GM23338 (cell line): ENCODE data around the gene NOTCH1. TPM values are rescaled to one million over a fixed set of nuclear protein-coding genes. Genes with fewer than 3 reads are reported as not detected.

Source experiments
- ATAC-seq: fragments of 200-7000 bp; cut with Tn5 transposase; 3 replicates; pipeline ENCODE4 v1.9.1; 2020
- DNase-seq: peaks from one replicate; pipeline ENCODE4 v3.0.0-alpha.2; 2015; ENCODE audit warnings: low spot score
- H2AFZ ChIP-seq: fragments of 200-600 bp; sonication (generic); 2 replicates; pipeline ENCODE4 v1.8.0; 2016; ENCODE audit warnings: antibody characterized with exemption, mild to moderate bottlenecking, moderate library complexity
- H3F3A ChIP-seq: fragments of 200-600 bp; sonication (generic); replicated peaks from 2 replicates; pipeline ENCODE4 v1.8.0; 2017; ENCODE audit warnings: antibody characterized with exemption, mixed run types, low read depth
- H3K27ac ChIP-seq: fragments of 200-600 bp; sonication (generic); 2 replicates; pipeline ENCODE4 v1.6.1; 2016; ENCODE audit warnings: low read depth
- H3K27me3 ChIP-seq: fragments of 200-600 bp; sonication (generic); 2 replicates; pipeline ENCODE4 v1.8.0; 2016; ENCODE audit warnings: mild to moderate bottlenecking, mixed run types, moderate library complexity; ENCODE audit not compliant: insufficient read depth
- H3K36me3 ChIP-seq: fragments of 200-600 bp; sonication (generic); 2 replicates; pipeline ENCODE4 v1.8.0; 2016; ENCODE audit warnings: mild to moderate bottlenecking; ENCODE audit not compliant: insufficient read depth
- H3K4me1 ChIP-seq: fragments of 200-600 bp; sonication (generic); 2 replicates; pipeline ENCODE4 v1.8.0; 2016; ENCODE audit warnings: mild to moderate bottlenecking, moderate library complexity; ENCODE audit not compliant: insufficient read depth
- H3K4me2 ChIP-seq: fragments of 200-600 bp; sonication (generic); 2 replicates; pipeline ENCODE4 v1.7.1; 2017; ENCODE audit warnings: mixed run types
- H3K4me3 ChIP-seq: fragments of 200-600 bp; sonication (generic); 2 replicates; pipeline ENCODE4 v1.6.1; 2016; ENCODE audit warnings: mixed run types
- H3K79me2 ChIP-seq: fragments of 200-600 bp; sonication (generic); replicated peaks from 2 replicates; pipeline ENCODE4 v1.8.0; 2017; ENCODE audit warnings: mild to moderate bottlenecking; ENCODE audit not compliant: insufficient read depth
- H3K9me2 ChIP-seq: fragments of 200-600 bp; sonication (generic); 2 replicates; pipeline ENCODE4 v1.8.0; 2017; ENCODE audit not compliant: insufficient read depth
- H4K20me1 ChIP-seq: fragments of 200-600 bp; sonication (generic); replicated peaks from 2 replicates; pipeline ENCODE4 v1.8.0; 2017; ENCODE audit warnings: mild to moderate bottlenecking; ENCODE audit not compliant: insufficient read depth
- H3K27ac Mint-ChIP-seq: 2 replicates; pipeline ENCODE4 v1.8.0; 2020; ENCODE audit warnings: inconsistent platforms, mild to moderate bottlenecking, moderate library complexity, mixed read lengths
- H3K27me3 Mint-ChIP-seq: 3 replicates; pipeline ENCODE4 v1.8.0; 2022; ENCODE audit warnings: low read depth, mild to moderate bottlenecking, moderate library complexity, mixed read lengths, inconsistent platforms; ENCODE audit not compliant: insufficient read depth, poor library complexity
- H3K36me3 Mint-ChIP-seq: 3 replicates; pipeline ENCODE4 v1.8.0; 2021; ENCODE audit warnings: low read depth, mild to moderate bottlenecking, inconsistent platforms, moderate library complexity, mixed read lengths
- H3K4me1 Mint-ChIP-seq: 3 replicates; pipeline ENCODE4 v1.8.0; 2020; ENCODE audit warnings: mild to moderate bottlenecking, inconsistent platforms, mixed read lengths
- H3K4me3 Mint-ChIP-seq: 3 replicates; pipeline ENCODE4 v1.8.0; 2021; ENCODE audit warnings: moderate library complexity, mild to moderate bottlenecking, inconsistent platforms, mixed read lengths
- H3K9me3 Mint-ChIP-seq: 3 replicates; pipeline ENCODE4 v1.8.0; 2020; ENCODE audit warnings: moderate library complexity, mild to moderate bottlenecking, inconsistent platforms, mixed read lengths
- CREB1 ChIP-seq: fragments of 250-450 bp; sonication (Bioruptor Pico); IDR thresholded peaks from 2 replicates; pipeline ENCODE4 v1.5.0; 2020; ENCODE audit warnings: low read depth, mild to moderate bottlenecking, moderate library complexity
- EZH2 ChIP-seq: fragments of 200-600 bp; sonication (generic); IDR thresholded peaks from one replicate; pipeline ENCODE4 v1.8.0; 2017; ENCODE audit warnings: antibody characterized with exemption, mild to moderate bottlenecking, low read depth; ENCODE audit not compliant: unreplicated experiment
- EZH2phosphoT487 ChIP-seq: fragments of 200-600 bp; sonication (generic); IDR thresholded peaks from one replicate; pipeline ENCODE4 v1.8.1; 2018; ENCODE audit warnings: antibody characterized with exemption; ENCODE audit not compliant: unreplicated experiment
- JUNB ChIP-seq: IDR thresholded peaks from one replicate; pipeline ENCODE4 v1.6.1; 2016; ENCODE audit warnings: antibody characterized with exemption; ENCODE audit not compliant: unreplicated experiment
- NANOG ChIP-seq: IDR thresholded peaks from 2 replicates; pipeline ENCODE4 v1.6.1; 2016; ENCODE audit warnings: antibody characterized with exemption, borderline replicate concordance
- POLR2AphosphoS5 ChIP-seq: IDR thresholded peaks from 2 replicates; pipeline ENCODE4 v1.6.1; 2016; ENCODE audit warnings: antibody characterized with exemption, low read depth
- STAT1 ChIP-seq: IDR thresholded peaks from one replicate; pipeline ENCODE4 v1.6.1; 2016; ENCODE audit warnings: antibody characterized with exemption; ENCODE audit not compliant: unreplicated experiment
- ZNF114 ChIP-seq: fragments of 250-450 bp; sonication (Bioruptor Pico); IDR thresholded peaks from 2 replicates; pipeline ENCODE4 v1.5.0; 2020; ENCODE audit warnings: mild to moderate bottlenecking, moderate library complexity
- ZNF331 ChIP-seq: fragments of 250-450 bp; sonication (Bioruptor Pico); IDR thresholded peaks from 2 replicates; pipeline ENCODE4 v1.5.0; 2020; ENCODE audit warnings: low read depth, mild to moderate bottlenecking, moderate library complexity
- polyA plus RNA-seq: library from polyadenylated mRNA; unstranded; fragments of >200 nt; fragmentation: Nextera tagmentation; extraction: Ambion mirVana; gene quantifications from 2 replicates; pipeline ENCODE4 v1.2.1, GENCODE V29; 2016
- total RNA-seq: library from RNA; depleted of rRNA; stranded (reverse); fragments of >200 nt; shearing (Covaris generic); gene quantifications from 2 replicates; pipeline ENCODE4 v1.2.3, GENCODE V29; 2014
- TF ChIP-seq, protein P1 (sequence below), 2 experiments: fragments of 200-600 bp in 1 of 2; sonication (generic) in 1 of 2; conservative IDR thresholded peaks; 2 replicates each; pipeline versions ENCODE4 v1.5.1 to v1.6.1; 2016 to 2017; ENCODE audit warnings: antibody characterized with exemption in 2 of 2, low read depth in 2 of 2, mild to moderate bottlenecking in 2 of 2, moderate library complexity in 1 of 2
- TF ChIP-seq, protein P2 (sequence below): IDR thresholded peaks from 2 replicates; pipeline ENCODE4 v1.6.1; 2016; ENCODE audit warnings: antibody characterized with exemption
- TF ChIP-seq, protein P3 (sequence below): IDR thresholded peaks from one replicate; pipeline ENCODE4 v1.6.1; 2018; ENCODE audit warnings: antibody characterized with exemption; ENCODE audit not compliant: unreplicated experiment
- TF ChIP-seq, protein P4 (sequence below): fragments of 250-450 bp; sonication (Bioruptor Pico); IDR thresholded peaks from 2 replicates; pipeline ENCODE4 v1.5.0; 2020; ENCODE audit warnings: mild to moderate bottlenecking, moderate library complexity

The NOTCH1 gene
- total and polyA plus RNA-seq, 2 experiments from 2014 or later = 9.9 to 97.2 TPM

DNA sequence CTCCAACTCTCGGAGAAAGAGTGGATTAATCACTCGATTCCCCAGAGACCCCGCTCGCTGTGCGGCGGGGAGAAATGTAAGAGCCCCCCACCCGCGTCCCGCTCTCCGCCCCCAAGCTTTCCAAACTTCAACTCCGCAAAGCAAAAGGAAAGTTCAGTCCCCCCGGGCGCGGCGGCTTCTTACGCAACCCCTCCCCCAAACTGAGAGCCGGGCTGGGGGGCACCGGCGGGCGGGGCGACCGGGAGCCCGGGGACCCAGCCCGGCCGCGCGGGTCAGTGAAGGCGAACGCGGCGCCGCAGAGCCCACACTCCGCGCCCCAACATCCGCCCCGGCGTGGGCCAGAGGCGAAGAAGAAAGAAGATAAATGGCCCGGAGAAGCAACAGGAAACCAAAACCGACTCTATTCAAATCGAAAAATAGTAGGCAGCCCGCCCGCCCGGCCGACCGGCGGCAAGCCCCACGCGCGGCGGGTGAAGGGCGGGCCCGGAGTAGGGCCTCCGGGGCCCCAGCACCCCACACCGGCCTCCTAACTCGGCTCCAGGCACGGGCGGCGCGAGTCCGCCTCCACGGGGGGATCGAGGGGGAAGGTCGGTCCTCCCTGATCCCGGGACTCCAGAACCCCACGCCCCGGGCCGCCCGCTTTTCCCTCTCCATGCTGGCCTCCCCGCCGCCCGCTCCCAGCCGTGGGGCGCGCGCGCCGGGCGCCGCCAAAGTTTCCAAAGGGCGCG, 720 bp downstream of the NOTCH1 start:
- Histone ChIP-seq H3K4me2 (peak overlapping the region; percentile 94), H3K36me3 (no peaks in the 10 kb centered on the region), H3K79me2 (peaks cover 49% of the 10 kb centered on the region), H3K27me3 (no peaks in the 10 kb centered on the region), H4K20me1 (peaks cover 15% of the 10 kb centered on the region), H3F3A (no peaks in the 10 kb centered on the region), H3K4me3 (peak overlapping the region; percentile 93), H3K27ac (no peak overlapping the region), H3K4me1 (peaks cover 5% of the 10 kb centered on the region; the same call in 1 of the 2 replicates), H2AFZ (no peak overlapping the region), H3K9me2 (no peaks in the 10 kb centered on the region)
- Mint-ChIP-seq H3K9me3 (no peaks in the 10 kb centered on the region), H3K27me3 (peaks cover 11% of the 10 kb centered on the region), H3K27ac (no peak overlapping the region), H3K4me3 (peak overlapping the region; percentile 84), H3K36me3 (peaks cover 14% of the 10 kb centered on the region), H3K4me1 (peaks cover 52% of the 10 kb centered on the region)
- DNase-seq (no peak), ATAC-seq (no peak)
- TF ChIP-seq, protein P1, sequence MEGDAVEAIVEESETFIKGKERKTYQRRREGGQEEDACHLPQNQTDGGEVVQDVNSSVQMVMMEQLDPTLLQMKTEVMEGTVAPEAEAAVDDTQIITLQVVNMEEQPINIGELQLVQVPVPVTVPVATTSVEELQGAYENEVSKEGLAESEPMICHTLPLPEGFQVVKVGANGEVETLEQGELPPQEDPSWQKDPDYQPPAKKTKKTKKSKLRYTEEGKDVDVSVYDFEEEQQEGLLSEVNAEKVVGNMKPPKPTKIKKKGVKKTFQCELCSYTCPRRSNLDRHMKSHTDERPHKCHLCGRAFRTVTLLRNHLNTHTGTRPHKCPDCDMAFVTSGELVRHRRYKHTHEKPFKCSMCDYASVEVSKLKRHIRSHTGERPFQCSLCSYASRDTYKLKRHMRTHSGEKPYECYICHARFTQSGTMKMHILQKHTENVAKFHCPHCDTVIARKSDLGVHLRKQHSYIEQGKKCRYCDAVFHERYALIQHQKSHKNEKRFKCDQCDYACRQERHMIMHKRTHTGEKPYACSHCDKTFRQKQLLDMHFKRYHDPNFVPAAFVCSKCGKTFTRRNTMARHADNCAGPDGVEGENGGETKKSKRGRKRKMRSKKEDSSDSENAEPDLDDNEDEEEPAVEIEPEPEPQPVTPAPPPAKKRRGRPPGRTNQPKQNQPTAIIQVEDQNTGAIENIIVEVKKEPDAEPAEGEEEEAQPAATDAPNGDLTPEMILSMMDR (conservative IDR thresholded peaks at IDR 0.05; ENCODE audit: low read depth in 2 of 2) = no peak
- TF ChIP-seq, protein P2, sequence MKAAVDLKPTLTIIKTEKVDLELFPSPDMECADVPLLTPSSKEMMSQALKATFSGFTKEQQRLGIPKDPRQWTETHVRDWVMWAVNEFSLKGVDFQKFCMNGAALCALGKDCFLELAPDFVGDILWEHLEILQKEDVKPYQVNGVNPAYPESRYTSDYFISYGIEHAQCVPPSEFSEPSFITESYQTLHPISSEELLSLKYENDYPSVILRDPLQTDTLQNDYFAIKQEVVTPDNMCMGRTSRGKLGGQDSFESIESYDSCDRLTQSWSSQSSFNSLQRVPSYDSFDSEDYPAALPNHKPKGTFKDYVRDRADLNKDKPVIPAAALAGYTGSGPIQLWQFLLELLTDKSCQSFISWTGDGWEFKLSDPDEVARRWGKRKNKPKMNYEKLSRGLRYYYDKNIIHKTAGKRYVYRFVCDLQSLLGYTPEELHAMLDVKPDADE = no peak
- TF ChIP-seq NANOG (no peak), ZNF331 (CRISPR knock-in tag) (no peak), CREB1 (CRISPR knock-in tag) (no peak), STAT1 (no peak), ZNF114 (CRISPR knock-in tag) (no peak), EZH2phosphoT487 (no peak), JUNB (no peak), EZH2 (no peak), POLR2AphosphoS5 (no peak)
- TF ChIP-seq, protein P3, sequence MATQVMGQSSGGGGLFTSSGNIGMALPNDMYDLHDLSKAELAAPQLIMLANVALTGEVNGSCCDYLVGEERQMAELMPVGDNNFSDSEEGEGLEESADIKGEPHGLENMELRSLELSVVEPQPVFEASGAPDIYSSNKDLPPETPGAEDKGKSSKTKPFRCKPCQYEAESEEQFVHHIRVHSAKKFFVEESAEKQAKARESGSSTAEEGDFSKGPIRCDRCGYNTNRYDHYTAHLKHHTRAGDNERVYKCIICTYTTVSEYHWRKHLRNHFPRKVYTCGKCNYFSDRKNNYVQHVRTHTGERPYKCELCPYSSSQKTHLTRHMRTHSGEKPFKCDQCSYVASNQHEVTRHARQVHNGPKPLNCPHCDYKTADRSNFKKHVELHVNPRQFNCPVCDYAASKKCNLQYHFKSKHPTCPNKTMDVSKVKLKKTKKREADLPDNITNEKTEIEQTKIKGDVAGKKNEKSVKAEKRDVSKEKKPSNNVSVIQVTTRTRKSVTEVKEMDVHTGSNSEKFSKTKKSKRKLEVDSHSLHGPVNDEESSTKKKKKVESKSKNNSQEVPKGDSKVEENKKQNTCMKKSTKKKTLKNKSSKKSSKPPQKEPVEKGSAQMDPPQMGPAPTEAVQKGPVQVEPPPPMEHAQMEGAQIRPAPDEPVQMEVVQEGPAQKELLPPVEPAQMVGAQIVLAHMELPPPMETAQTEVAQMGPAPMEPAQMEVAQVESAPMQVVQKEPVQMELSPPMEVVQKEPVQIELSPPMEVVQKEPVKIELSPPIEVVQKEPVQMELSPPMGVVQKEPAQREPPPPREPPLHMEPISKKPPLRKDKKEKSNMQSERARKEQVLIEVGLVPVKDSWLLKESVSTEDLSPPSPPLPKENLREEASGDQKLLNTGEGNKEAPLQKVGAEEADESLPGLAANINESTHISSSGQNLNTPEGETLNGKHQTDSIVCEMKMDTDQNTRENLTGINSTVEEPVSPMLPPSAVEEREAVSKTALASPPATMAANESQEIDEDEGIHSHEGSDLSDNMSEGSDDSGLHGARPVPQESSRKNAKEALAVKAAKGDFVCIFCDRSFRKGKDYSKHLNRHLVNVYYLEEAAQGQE = no peak
- TF ChIP-seq, protein P4, sequence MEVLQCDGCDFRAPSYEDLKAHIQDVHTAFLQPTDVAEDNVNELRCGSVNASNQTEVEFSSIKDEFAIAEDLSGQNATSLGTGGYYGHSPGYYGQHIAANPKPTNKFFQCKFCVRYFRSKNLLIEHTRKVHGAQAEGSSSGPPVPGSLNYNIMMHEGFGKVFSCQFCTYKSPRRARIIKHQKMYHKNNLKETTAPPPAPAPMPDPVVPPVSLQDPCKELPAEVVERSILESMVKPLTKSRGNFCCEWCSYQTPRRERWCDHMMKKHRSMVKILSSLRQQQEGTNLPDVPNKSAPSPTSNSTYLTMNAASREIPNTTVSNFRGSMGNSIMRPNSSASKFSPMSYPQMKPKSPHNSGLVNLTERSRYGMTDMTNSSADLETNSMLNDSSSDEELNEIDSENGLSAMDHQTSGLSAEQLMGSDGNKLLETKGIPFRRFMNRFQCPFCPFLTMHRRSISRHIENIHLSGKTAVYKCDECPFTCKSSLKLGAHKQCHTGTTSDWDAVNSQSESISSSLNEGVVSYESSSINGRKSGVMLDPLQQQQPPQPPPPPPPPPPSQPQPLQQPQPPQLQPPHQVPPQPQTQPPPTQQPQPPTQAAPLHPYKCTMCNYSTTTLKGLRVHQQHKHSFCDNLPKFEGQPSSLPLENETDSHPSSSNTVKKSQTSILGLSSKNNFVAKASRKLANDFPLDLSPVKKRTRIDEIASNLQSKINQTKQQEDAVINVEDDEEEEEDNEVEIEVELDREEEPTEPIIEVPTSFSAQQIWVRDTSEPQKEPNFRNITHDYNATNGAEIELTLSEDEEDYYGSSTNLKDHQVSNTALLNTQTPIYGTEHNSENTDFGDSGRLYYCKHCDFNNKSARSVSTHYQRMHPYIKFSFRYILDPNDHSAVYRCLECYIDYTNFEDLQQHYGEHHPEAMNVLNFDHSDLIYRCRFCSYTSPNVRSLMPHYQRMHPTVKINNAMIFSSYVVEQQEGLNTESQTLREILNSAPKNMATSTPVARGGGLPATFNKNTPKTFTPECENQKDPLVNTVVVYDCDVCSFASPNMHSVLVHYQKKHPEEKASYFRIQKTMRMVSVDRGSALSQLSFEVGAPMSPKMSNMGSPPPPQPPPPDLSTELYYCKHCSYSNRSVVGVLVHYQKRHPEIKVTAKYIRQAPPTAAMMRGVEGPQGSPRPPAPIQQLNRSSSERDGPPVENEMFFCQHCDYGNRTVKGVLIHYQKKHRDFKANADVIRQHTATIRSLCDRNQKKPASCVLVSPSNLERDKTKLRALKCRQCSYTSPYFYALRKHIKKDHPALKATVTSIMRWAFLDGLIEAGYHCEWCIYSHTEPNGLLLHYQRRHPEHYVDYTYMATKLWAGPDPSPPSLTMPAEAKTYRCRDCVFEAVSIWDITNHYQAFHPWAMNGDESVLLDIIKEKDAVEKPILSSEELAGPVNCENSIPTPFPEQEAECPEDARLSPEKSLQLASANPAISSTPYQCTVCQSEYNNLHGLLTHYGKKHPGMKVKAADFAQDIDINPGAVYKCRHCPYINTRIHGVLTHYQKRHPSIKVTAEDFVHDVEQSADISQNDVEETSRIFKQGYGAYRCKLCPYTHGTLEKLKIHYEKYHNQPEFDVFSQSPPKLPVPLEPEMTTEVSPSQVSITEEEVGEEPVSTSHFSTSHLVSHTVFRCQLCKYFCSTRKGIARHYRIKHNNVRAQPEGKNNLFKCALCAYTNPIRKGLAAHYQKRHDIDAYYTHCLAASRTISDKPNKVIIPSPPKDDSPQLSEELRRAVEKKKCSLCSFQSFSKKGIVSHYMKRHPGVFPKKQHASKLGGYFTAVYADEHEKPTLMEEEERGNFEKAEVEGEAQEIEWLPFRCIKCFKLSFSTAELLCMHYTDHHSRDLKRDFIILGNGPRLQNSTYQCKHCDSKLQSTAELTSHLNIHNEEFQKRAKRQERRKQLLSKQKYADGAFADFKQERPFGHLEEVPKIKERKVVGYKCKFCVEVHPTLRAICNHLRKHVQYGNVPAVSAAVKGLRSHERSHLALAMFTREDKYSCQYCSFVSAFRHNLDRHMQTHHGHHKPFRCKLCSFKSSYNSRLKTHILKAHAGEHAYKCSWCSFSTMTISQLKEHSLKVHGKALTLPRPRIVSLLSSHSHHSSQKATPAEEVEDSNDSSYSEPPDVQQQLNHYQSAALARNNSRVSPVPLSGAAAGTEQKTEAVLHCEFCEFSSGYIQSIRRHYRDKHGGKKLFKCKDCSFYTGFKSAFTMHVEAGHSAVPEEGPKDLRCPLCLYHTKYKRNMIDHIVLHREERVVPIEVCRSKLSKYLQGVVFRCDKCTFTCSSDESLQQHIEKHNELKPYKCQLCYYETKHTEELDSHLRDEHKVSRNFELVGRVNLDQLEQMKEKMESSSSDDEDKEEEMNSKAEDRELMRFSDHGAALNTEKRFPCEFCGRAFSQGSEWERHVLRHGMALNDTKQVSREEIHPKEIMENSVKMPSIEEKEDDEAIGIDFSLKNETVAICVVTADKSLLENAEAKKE (CRISPR knock-in tag) = no peak
